HCT116 (cell line): ENCODE results near the gene CNTNAP2.

Experiments
- EZH2phosphoT487 ChIP-seq: fragments of 200-600 bp; IDR thresholded peaks from 2 replicates; pipeline ENCODE4 v1.6.1; 2018; ENCODE audit warnings: antibody characterized with exemption, borderline replicate concordance
- POLR2AphosphoS5 ChIP-seq: IDR thresholded peaks from 2 replicates; pipeline ENCODE4 v1.6.1; 2011; ENCODE audit warnings: mild to moderate bottlenecking, low read depth, low read length, moderate library complexity

DNA sequence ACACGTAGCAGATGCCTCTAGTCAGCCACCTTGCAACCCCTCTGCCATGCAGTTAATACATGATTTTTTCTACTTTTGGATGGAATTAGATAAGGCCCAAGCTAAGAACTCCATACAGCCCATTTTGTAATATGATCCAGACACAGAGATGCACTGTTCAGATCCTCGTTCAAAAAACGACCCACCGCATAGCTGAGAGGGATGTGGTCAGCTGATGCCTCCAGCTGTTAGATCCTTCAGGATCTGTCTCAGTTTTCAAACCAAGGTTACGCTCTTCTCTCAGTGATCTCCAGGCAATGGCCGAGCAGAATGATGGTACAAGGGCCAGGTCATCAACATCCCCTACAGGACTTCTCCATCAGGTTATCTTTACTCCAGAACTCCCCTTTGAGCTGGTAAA, 1592.3 kb downstream of the CNTNAP2 start:
- TF ChIP-seq EZH2phosphoT487 = no peak
- no peak for TF ChIP-seq POLR2AphosphoS5
